GM04504 (cell line): ENCODE data around the gene TSSK6.

Source experiments
- DNase-seq: peaks from one replicate; pipeline ENCODE4 v3.0.0-alpha.2; 2012; ENCODE audit warnings: low read depth

TSSK6 gene

GRCh38 chr19:19505669-19506326, 9.6 kb downstream of the TSSK6 start:
- no peak for DNase-seq

GRCh38 chr19:19504754-19505668, 10.3 kb downstream of the TSSK6 start:
- no peak for DNase-seq

DNA sequence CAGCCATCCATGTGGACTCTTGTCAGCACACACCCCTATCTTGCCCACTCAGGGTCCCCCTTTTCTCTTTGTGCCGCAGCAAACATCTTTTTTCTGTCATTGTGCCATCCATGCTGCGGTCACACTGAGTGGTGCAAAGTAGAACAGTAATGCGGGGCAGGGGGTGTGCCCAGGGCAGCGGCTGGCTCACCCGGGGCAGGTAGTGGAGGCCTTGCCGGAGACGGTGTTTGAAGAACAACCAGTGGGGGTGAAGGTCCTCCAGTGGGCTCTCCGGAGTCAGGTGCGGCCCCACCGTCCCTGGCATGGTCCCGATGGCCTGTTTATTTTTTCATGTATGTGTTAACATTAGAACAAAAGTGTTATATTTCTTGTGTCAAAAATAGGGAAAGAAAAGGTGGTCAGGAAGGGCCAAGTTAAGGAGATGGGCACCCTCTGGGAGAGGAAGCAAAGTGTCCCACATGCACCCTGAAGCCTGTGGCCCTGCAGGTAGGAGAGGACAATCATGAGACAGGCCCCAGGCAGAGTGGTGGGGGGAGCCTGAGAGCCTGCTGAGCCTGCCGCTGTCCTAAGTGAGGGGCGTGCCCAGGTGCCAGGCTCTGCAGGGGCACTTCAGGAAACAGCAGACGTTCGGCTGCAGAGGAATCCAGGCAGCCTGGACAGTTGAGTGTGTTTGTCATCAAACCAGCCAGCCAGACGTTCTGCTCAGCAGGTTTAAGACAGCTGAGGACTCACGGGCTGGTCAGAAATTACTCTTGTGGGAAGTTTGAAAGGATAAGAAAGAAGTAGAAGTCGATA, 12.3 kb downstream of the TSSK6 start:
- DNase-seq: no peak

- DNase-seq: no peak
These were observed 13.1 kb downstream of the TSSK6 start for GRCh38 chr19:19502281-19502680.

DNA sequence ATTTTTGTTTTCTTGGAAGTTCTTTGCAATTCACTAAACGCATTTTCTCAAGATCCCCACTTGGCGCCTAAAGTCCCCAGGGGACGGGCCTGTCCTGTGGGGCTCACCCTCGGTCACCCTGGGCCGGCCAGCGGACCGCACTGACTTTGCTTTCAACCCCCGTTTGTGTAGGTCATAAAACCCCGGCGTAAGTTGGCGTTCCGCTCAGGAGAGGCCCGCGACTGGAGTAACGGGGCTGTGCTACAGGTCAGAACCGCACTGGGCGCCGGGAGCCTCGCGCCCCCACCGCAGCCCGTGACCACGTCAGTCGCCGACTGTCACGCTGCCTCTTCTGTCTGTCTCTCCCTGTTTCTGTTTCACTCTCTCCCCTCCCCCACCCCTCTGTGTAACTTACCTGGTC, 13.6 kb downstream of the TSSK6 start:
- no peak for DNase-seq

GRCh38 chr19:19500975-19501644, 14.2 kb downstream of the TSSK6 start:
- DNase-seq: no peak

GRCh38 chr19:19499272-19499995, 15.9 kb downstream of the TSSK6 start:
- no peak for DNase-seq

DNA sequence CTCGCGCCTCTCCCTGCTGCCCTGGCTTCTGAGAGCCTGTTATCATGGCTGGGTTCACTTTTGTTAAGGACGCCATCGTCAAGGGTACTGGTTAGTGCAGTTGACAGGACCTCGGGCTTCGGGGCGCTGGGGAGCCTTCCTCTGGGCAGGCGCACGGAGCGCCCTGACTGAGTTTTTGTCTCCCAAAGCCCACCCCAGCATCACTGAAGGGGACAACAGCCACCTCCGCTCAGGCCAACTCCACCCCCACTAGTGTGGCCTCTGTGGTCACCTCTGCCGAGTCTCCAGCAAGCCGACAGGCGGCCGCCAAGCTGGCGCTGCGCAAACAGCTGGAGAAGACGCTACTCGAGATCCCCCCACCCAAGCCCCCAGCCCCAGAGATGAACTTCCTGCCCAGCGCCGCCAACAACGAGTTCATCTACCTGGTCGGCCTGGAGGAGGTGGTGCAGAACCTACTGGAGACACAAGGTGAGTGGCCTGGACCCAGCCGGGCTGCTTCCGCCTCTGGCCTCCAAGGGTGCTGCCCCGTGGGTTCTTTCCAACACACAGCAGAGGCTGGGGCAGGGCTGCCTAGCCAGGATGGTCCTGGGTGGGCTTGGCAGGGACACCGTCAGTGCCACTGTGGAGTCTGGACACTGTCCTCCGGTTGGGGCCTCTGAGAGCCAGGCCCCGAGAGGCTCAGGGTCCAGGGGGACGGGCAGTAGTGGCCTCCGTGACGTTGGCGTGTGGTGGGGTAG, 16.9 kb downstream of the TSSK6 start:
- no peak for DNase-seq

GRCh38 chr19:19495614-19496603, 19.4 kb downstream of the TSSK6 start:
- no peak for DNase-seq

GRCh38 chr19:19493841-19494546, 21.4 kb downstream of the TSSK6 start:
- DNase-seq: no peak

DNA sequence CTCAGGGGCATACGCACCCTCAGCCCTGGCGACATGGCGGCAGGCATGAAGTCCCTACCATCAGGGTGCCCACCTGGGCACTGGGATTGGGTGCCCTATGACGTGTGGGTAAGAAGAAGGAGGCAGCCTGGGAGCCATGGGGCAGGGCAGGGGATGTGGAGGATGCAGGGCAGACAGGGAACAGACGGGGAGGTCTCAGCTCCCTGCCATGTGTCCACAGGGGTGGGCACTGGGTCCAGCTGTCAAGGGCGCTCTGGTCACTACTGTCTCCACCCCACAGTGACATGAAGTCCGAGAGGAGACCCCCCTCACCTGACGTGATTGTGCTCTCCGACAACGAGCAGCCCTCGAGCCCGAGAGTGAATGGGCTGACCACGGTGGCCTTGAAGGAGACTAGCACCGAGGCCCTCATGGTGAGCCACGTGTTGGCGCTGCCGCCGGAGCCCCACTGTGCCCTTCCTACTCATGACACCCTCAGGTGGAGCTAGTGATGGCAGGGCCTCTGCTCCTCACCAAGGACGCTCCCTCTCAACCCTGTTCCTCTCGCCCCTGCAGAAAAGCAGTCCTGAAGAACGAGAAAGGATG, 23.2 kb downstream of the TSSK6 start:
- DNase-seq: no peak

DNA sequence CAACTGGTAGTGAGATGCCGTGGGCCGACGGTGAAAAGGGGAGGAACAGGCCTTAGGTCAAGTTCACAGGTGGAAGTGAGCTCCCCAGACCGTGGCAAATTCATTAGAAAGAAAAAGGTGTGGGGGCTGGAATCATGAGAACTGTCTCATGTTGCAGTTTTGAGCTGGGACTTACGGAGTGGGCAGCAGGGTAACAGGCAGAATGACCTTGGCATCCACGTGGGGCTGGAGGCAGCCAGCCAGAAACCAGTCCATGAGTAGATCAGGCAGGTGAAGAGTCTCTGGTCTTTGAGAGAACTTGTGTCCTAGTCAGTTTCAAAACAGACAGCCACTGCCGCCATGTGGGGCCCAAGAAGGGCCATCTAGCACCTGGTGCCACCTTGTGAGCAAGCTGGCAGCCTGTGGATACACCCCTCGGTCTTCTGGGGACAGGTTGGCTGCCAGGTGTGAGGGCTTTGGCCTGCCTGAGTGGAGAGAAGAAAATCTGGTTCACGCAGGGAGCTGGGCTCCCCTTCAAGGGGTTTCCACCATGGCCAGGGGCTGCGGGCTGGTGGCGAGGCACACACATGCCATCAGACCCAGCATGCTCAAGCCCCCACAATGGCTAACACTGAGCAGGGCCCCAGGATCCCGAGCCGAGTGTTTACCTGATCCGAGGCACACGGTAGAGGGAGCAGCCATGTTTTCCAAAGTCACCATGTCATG, 23.9 kb downstream of the TSSK6 start:
- no peak for DNase-seq

DNA sequence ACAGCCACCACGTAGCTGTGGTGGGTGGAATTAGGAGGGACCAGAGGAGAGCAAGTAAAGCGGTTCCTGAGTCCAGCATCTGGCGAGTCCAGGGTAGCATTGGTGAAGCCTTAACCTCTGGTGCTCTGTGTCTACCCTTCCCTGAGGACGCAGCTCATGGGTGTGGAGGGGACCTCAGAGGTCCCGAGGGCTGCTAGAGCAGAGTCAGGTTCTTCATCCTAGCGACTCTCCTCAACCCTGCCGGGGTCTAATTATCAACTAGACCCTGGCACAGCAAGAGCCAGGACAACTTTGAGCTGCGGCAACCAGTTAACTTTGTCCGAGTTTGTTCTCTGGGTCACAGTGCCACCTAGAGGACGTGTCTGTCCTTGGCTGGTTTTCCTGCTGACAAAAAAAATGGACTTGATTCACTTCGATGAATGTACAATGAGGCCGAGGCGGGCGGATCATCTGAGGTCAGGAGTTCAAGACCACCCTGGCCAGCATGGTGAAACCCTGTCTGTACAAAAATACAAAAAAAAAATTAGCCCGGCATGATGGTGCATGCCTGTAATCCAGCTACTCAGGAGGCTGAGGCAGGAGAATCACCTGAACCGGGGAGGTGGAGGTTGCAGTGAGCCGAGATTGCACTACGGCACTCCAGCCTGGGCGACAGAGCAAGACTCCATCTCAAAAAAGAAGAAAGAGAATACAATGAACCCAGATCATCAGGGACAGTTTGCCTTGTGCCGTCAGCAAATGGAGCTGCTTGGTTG, 25.0 kb downstream of the TSSK6 start:
- peak; percentile 68 for DNase-seq

DNA sequence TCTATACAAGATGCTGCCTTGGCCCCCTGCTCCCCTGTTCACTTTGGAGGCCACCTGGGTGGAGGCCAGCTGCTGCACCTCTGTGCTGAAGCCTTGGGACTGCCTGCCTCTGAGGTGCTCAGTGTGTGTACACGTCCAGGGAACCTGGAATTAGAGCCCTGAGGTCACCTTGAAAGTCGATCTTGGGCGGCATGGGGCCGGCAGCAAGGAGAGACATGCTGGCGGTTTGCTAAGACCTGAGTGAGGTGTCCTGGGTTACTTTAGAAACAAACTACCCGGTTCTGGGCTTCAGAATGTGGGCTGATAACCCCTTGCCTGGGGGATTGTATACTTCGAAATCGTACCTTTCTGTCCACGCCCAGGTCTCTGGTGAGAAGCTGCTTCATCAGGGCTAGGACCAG, 25.5 kb downstream of the TSSK6 start:
- DNase-seq: no peak

DNA sequence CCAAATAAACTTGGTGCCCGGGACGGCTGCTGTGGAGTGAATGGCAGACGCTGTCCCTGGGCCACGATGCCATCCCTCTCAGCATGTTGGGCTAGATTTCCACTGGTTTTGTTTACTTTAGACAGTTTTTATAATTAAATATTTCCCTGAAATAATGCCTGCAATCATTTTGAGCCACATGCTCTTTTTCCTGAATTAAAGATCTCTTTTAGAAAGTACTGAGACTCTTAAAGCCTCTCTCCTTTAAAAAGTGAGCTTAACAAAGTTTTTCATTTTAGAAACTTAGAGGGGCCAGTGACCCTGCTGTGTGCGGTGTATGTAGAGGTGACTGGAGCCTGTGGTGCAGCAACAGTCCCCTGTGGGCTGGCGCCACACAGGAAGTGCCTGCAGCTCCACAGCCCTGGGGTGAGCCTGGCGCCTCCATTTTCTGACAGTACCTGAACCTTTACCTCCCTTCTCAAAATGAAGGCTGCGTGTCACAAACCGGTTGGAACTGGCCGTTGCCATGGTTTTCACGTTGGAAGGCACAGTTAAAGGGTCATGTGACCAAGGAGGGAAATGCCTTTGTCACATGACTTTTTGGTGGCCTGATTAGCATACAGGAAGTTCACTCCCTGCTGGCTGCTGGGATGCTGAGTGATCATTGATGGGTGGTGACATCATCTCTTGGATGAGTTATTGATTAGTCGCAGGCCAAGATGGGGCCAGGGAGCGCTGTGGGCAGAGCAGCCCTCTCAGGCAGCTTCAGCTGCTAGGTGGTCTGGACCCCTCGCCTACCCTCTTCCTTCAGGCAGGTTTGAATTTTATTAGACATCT, 26.3 kb downstream of the TSSK6 start:
- DNase-seq: peak; percentile 94
